H1 (cell line): ENCODE results near the gene TNS1. TPM values are rescaled to one million over a fixed set of nuclear protein-coding genes. Genes with fewer than 3 reads are reported as not detected.

Experiments used
- BACH1 ChIP-seq: IDR thresholded peaks from 2 replicates; pipeline ENCODE4 v1.6.1; 2012; ENCODE audit warnings: low read length, improper control_type of control experiment
- CHD1 ChIP-seq: IDR thresholded peaks from 2 replicates; pipeline ENCODE4 v1.6.1; 2012; ENCODE audit warnings: low read depth, low read length, improper control_type of control experiment
- CREB1 ChIP-seq: IDR thresholded peaks from 2 replicates; pipeline ENCODE4 v1.6.1; 2012; ENCODE audit warnings: inconsistent platforms
- EP300 ChIP-seq, 2 experiments: IDR thresholded peaks; 1 replicate in 1 of 2; 2 replicates in 1 of 2; pipeline ENCODE4 v1.6.1; 2011 to 2012; ENCODE audit warnings: low read depth in 2 of 2, low read length in 2 of 2, mild to moderate bottlenecking in 2 of 2, borderline replicate concordance in 1 of 2, inconsistent platforms in 1 of 2, moderate library complexity in 1 of 2
- RXRA ChIP-seq: IDR thresholded peaks from 2 replicates; pipeline ENCODE4 v1.6.1; 2011; ENCODE audit warnings: low read depth, mild to moderate bottlenecking, low read length, moderate library complexity; ENCODE audit not compliant: insufficient read depth
- SP1 ChIP-seq: IDR thresholded peaks from 2 replicates; pipeline ENCODE4 v1.6.1; 2011; ENCODE audit warnings: low read depth, low read length
- polyA plus RNA-seq, 7 experiments: library from polyadenylated mRNA; depleted of rRNA in 3 of 7; stranded (reverse) in 5 of 7; unstranded in 2 of 7; fragments of >200 nt in 5 of 7; fragments of 200-250 nt in 2 of 7; gene quantifications; 1 replicate in 5 of 7; 2 replicates in 1 of 7; 4 replicates in 1 of 7; pipeline versions ENCODE4 v1.2.1 to v1.2.3, GENCODE V29; 2011 to 2013; ENCODE audit warnings: missing spikeins in 2 of 7, mixed read lengths in 2 of 7
- total RNA-seq: library from RNA; stranded (reverse); fragmentation: NEBNext Ultra II Directional; extraction: Animal tissue kit (Norgen Biotek cat#: 25700); gene quantifications from 2 replicates; pipeline ENCODE4 v1.2.1, GENCODE V29; 2021
- TF ChIP-seq, protein P1 (sequence below): IDR thresholded peaks from 2 replicates; pipeline ENCODE4 v1.6.1; 2011; ENCODE audit warnings: low read length, improper control_type of control experiment

Gene TNS1
- total and polyA plus RNA-seq, 2 of the 8 experiments (the other 6 are each of a cell fraction or from before 2014, with no cell fraction given) = 1.5 to 5.1 TPM

GRCh38 chr2:217990389-217990788 is 12.4 kb downstream of the TNS1 start (continued):
- TF ChIP-seq CREB1 (no peak), RXRA (no peak), EP300 (IDR thresholded peaks at IDR 0.05; ENCODE audit: borderline replicate concordance in 1 of 2, low read depth in 2 of 2, low read length in 2 of 2) (no peak), BACH1 (no peak), CHD1 (no peak), SP1 (no peak)
- TF ChIP-seq, protein P1, sequence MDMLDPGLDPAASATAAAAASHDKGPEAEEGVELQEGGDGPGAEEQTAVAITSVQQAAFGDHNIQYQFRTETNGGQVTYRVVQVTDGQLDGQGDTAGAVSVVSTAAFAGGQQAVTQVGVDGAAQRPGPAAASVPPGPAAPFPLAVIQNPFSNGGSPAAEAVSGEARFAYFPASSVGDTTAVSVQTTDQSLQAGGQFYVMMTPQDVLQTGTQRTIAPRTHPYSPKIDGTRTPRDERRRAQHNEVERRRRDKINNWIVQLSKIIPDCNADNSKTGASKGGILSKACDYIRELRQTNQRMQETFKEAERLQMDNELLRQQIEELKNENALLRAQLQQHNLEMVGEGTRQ = no peak
